Measurements from ENCODE around the gene EPHA7.

EPHA7 gene

GRCh38 chr6:93392797-93393196 is 26.6 kb downstream of the EPHA7 start:
- no peak for DNase-seq

GRCh38 chr6:93391965-93392364 is 27.4 kb downstream of the EPHA7 start:
- DNase-seq: no peak

GRCh38 chr6:93389192-93389591 is 30.2 kb downstream of the EPHA7 start:
- DNase-seq: no peak

- DNase-seq: no peak
Measured at GRCh38 chr6:93388070-93388469, 31.3 kb downstream of the EPHA7 start.

GRCh38 chr6:93376026-93376540 is 43.3 kb downstream of the EPHA7 start:
- DNase-seq: no peak

- no peak for DNase-seq
Measured at GRCh38 chr6:93373445-93373844, 45.9 kb downstream of the EPHA7 start.

- DNase-seq: no peak
Measured at GRCh38 chr6:93371756-93372155, 47.6 kb downstream of the EPHA7 start.

- no peak for DNase-seq
Measured at GRCh38 chr6:93369586-93370134, 49.7 kb downstream of the EPHA7 start.

GRCh38 chr6:93366506-93366905 is 52.9 kb downstream of the EPHA7 start:
- DNase-seq: no peak

GRCh38 chr6:93365445-93365844 is 53.9 kb downstream of the EPHA7 start:
- DNase-seq: no peak

- no peak for DNase-seq
Measured at GRCh38 chr6:93358435-93358834, 60.9 kb downstream of the EPHA7 start.

GRCh38 chr6:93352604-93353003 is 66.8 kb downstream of the EPHA7 start:
- no peak for DNase-seq

GRCh38 chr6:93351222-93351621 is 68.1 kb downstream of the EPHA7 start:
- DNase-seq: no peak

GRCh38 chr6:93350774-93351173 is 68.6 kb downstream of the EPHA7 start:
- DNase-seq: no peak

GRCh38 chr6:93344333-93344835 is 75.0 kb downstream of the EPHA7 start:
- DNase-seq: no peak

GRCh38 chr6:93343476-93343875 is 75.9 kb downstream of the EPHA7 start:
- DNase-seq: no peak

GRCh38 chr6:93341900-93342613 is 77.3 kb downstream of the EPHA7 start:
- DNase-seq: no peak

GRCh38 chr6:93337772-93338394 is 81.5 kb downstream of the EPHA7 start:
- DNase-seq: no peak

GRCh38 chr6:93337014-93337413 is 82.3 kb downstream of the EPHA7 start:
- no peak for DNase-seq

- no peak for DNase-seq
Measured at GRCh38 chr6:93329301-93330000, 89.9 kb downstream of the EPHA7 start.

GRCh38 chr6:93327857-93328256 is 91.5 kb downstream of the EPHA7 start:
- no peak for DNase-seq

GRCh38 chr6:93325761-93326160 is 93.6 kb downstream of the EPHA7 start:
- no peak for DNase-seq

- DNase-seq: no peak
Measured at GRCh38 chr6:93323630-93324029, 95.7 kb downstream of the EPHA7 start.
